Heart left ventricle (tissue), 13 donors: ENCODE data around the gene BMPR1A.

Experiments
- POLR2A ChIP-seq, 2 donors: fragments of 450-650 bp; IDR thresholded peaks; one replicate each; pipeline ENCODE4 v1.6.1; 2017; ENCODE audit warnings: antibody characterized with exemption in 2 of 2, mild to moderate bottlenecking in 2 of 2, moderate library complexity in 2 of 2
- TF ChIP-seq, protein P1 (sequence below), 12 donors: fragments of 200-600 bp; sonication (generic) in 4 of 12; IDR thresholded peaks; one replicate each; pipeline versions ENCODE4 v1.5.0 to v1.8.0; 2018 to 2022; ENCODE audit warnings: antibody characterized with exemption in 12 of 12, mild to moderate bottlenecking in 5 of 12
- donor health status: ischemic (EF 13 %, LVEDD 7.1; RV severe dilation, severe dysfunction).
- donor health status: DM: no; HTN: yes; CAD: no.
- donor health status: DM: no; HTN: no; CAD: no.
- donor health status: ischemic (EF 25% LVEDD 6.9; RV normal size, moderate dysfunction).
- donor health status: ischemic (EF 25% LVEDD 5.7; RV mildly dilated, moderate dysfunction).
- donor health status: ischemic (EF 35%, LVEDD 5.7; RV mildly dilated, moderate dysfunction).
- donor health status: nonischemic (EF 11% LVEDD 7.7; RV severe dilation, severe dysfunction).
- donor health status: DM: yes; HTN: yes; CAD: no.
- donor health status: PGD.
- donor health status: ischemic (EF 29% LVEDD 5.4; RV normal size, mild dysfunction).
- donor health status: nonischemic (EF 23%, LVEDD 6.1; RV moderate dilation, normal function).

DNA sequence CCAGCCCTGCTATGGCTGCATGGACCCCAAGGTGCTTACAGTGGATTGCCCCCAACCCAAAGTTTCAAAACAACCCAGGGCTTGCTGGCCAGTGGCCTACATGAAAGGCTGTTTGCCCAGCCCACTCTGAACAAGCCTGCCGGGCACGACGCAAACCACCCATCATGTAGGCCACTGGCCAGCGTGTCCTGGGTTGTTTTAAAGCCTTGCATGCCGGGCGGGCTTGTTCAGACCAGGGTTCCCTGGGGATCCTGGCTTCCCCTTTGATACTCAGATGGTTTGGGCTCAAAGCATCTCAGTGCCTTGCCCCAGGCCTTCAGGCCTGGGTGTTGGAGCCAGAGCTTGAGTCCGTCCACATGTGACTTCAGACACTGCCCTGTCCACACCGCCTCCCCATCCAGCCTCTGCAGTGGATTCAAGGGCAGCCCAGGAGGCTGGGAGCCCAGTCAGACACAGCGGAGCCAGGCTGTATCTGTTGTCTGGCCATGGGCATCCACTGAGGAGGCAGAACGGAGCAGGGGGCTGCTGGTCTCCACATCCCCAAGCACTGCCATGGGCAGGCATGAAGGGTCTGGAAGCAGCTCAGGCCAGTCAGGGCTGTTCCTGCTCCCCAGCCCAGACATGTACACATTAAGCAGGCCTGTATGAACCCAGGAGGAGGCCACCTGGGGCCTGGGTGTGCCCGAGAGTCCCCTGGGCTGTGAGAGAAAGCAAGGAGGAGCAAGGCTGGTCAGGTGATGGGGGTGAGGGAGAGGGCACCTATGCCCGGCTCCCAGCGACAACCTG, 207.8 kb downstream of the BMPR1A start:
- TF ChIP-seq, protein P1, sequence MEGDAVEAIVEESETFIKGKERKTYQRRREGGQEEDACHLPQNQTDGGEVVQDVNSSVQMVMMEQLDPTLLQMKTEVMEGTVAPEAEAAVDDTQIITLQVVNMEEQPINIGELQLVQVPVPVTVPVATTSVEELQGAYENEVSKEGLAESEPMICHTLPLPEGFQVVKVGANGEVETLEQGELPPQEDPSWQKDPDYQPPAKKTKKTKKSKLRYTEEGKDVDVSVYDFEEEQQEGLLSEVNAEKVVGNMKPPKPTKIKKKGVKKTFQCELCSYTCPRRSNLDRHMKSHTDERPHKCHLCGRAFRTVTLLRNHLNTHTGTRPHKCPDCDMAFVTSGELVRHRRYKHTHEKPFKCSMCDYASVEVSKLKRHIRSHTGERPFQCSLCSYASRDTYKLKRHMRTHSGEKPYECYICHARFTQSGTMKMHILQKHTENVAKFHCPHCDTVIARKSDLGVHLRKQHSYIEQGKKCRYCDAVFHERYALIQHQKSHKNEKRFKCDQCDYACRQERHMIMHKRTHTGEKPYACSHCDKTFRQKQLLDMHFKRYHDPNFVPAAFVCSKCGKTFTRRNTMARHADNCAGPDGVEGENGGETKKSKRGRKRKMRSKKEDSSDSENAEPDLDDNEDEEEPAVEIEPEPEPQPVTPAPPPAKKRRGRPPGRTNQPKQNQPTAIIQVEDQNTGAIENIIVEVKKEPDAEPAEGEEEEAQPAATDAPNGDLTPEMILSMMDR (IDR thresholded peaks at IDR 0.05), result no peak
- TF ChIP-seq POLR2A (IDR thresholded peaks at IDR 0.05), result no peak
